AG04450 (cell line): ENCODE measurements around the gene SUPT7L. TPM values are rescaled to one million over a fixed set of nuclear protein-coding genes. Genes with fewer than 3 reads are reported as not detected.
A peak's percentile ranks its signal among the peaks of the same experiment; 100 is the strongest.

Experiments
- CTCF ChIA-PET: fragments of 300-600, 350-600 bp; formaldehyde crosslinking; extraction: SDS; loops from one replicate; lab custom pipeline; 2022; ENCODE audit warnings: antibody characterized with exemption, inconsistent platforms; lab: Charles Lee
- POLR2A ChIA-PET: fragments of 350-600 bp; formaldehyde crosslinking; extraction: SDS; loops from one replicate; lab custom pipeline; 2021; ENCODE audit warnings: antibody characterized with exemption, inconsistent platforms; lab: Yijun Ruan, JAX
- DNase-seq: peaks from one replicate; pipeline ENCODE4 v3.0.0-alpha.2; 2011; ENCODE audit warnings: low read depth, low spot score
- H3K27ac ChIP-seq: one replicate; pipeline ENCODE4 v1.5.1; 2012; ENCODE audit warnings: low read depth, low read length, control low read depth
- H3K27me3 ChIP-seq: one replicate; pipeline ENCODE4 v1.6.0; 2012; ENCODE audit warnings: low read length; ENCODE audit not compliant: control insufficient read depth, insufficient read depth
- H3K4me3 ChIP-seq: 2 replicates; pipeline ENCODE4 v1.5.1; 2011; ENCODE audit warnings: mild to moderate bottlenecking, low read depth, low read length, control low read depth
- H3K9me3 ChIP-seq: 2 replicates; pipeline ENCODE4 v1.5.1; 2012; ENCODE audit warnings: low read length; ENCODE audit not compliant: control insufficient read depth, insufficient read depth
- polyA plus RNA-seq: library from polyadenylated mRNA; depleted of rRNA; stranded (reverse); fragments of >200 nt; gene quantifications from 2 replicates; pipeline ENCODE4 v1.2.3, GENCODE V29; 2011; rRNA removed
- small RNA-seq: library from RNA; depleted of rRNA; stranded (forward); fragments of <200 nt; gene quantifications from one replicate; pipeline ENCODE3, GENCODE V24; 2012; ENCODE audit warnings: low read depth; ENCODE audit not compliant: insufficient read length
- TF ChIP-seq, protein P1 (sequence below): IDR thresholded peaks from 2 replicates; pipeline ENCODE4 v1.5.1; 2011; ENCODE audit warnings: low read depth, low read length, control low read depth, inconsistent platforms

Gene SUPT7L
- polyA plus RNA-seq, 1 experiment: 46.7 TPM

DNA sequence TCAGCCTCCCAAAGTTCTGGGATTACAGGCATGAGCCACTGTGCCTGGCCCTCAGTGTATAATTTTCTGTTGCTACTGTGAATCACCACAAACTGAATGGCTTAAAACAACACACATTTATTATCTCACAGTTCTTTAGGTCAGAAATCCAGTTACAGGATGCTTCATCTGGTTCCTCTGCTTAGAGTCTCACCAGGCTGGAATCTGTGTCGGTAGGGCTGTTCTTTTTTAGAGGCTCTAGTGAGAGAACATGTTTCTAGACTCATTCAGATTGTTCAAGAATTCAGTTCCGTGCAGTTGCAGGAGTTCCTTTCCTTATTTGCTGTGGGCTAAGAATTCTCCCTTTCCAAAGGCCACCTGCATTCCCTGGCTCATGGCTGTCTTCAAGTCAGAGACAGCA is 56.8 kb downstream of the SUPT7L start:
- no peaks in the 10 kb centered on the region for H3K27me3 ChIP-seq
- peak overlapping the region; percentile 31 for H3K27ac ChIP-seq
- DNase-seq: no peak
- TF ChIP-seq, protein P1, sequence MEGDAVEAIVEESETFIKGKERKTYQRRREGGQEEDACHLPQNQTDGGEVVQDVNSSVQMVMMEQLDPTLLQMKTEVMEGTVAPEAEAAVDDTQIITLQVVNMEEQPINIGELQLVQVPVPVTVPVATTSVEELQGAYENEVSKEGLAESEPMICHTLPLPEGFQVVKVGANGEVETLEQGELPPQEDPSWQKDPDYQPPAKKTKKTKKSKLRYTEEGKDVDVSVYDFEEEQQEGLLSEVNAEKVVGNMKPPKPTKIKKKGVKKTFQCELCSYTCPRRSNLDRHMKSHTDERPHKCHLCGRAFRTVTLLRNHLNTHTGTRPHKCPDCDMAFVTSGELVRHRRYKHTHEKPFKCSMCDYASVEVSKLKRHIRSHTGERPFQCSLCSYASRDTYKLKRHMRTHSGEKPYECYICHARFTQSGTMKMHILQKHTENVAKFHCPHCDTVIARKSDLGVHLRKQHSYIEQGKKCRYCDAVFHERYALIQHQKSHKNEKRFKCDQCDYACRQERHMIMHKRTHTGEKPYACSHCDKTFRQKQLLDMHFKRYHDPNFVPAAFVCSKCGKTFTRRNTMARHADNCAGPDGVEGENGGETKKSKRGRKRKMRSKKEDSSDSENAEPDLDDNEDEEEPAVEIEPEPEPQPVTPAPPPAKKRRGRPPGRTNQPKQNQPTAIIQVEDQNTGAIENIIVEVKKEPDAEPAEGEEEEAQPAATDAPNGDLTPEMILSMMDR: no peak
- H3K4me3 ChIP-seq: no peak overlapping the region
- ChIA-PET POLR2A (no interaction called here), CTCF (no interaction called here)
- H3K9me3 ChIP-seq: no peaks in the 10 kb centered on the region

Small RNAs within 50 kb of the gene (small RNA-seq; reads per million reads assigned to genes)
- not detected for gene RF00340

Other genes with a start within 250 kb of the SUPT7L start
- 181 and 182 TPM in 2 replicates for gene NRBP1, start 235.0 kb downstream of the SUPT7L start, polyA plus RNA-seq
- 0.32 and 0.60 TPM in 2 replicates for gene KRTCAP3, start 221.2 kb downstream of the SUPT7L start, polyA plus RNA-seq
- 20.4 and 24.8 TPM in 2 replicates for gene IFT172, start 173.9 kb downstream of the SUPT7L start, polyA plus RNA-seq
- 12.3 and 12.4 TPM in 2 replicates for gene FNDC4, start 168.4 kb downstream of the SUPT7L start, polyA plus RNA-seq
- 0.14 and 0.36 TPM in 2 replicates for gene GCKR, start 166.8 kb downstream of the SUPT7L start, polyA plus RNA-seq
- gene ZNF512, start 80.6 kb downstream of the SUPT7L start, polyA plus RNA-seq: 51.4 and 63.7 TPM in 2 replicates
- gene CCDC121, start 34.6 kb downstream of the SUPT7L start, polyA plus RNA-seq: 1.7 and 1.8 TPM in 2 replicates
- 63.9 and 73.6 TPM in 2 replicates for gene GPN1, start 34.6 kb downstream of the SUPT7L start, polyA plus RNA-seq
- 12.5 and 15.5 TPM in 2 replicates for gene SLC4A1AP, start 275 bp upstream of the SUPT7L start, polyA plus RNA-seq
- 97.7 and 137 TPM in 2 replicates for gene MRPL33, start 108.1 kb upstream of the SUPT7L start, polyA plus RNA-seq
- gene RBKS, start 226.8 kb upstream of the SUPT7L start, polyA plus RNA-seq: 1.4 and 1.5 TPM in 2 replicates
- 44.5 and 45.0 TPM in 2 replicates for gene BABAM2, start 227.1 kb upstream of the SUPT7L start, polyA plus RNA-seq